Measurements from ENCODE around the gene TRAM2.

The TRAM2 gene

DNA sequence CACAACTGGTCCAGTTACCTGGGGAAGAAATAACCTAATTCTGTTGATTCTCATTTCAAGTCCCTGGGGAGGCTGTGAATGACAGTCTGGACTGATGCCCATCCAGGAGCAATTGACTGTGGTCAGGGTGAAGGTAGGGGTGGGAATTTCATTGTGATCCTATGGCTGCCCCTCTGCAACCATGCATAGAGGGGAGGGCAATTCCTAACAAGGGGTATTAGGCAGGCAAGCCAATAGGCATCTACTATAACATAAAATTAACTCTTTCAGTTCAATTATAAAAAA, 44.0 kb upstream of the TRAM2 start:
- H2AFZ ChIP-seq (ENCODE audit: low read depth, low read length, severe bottlenecking) = no peak overlapping the region

GRCh38 chr6:52620055-52620905, 43.4 kb upstream of the TRAM2 start:
- Histone ChIP-seq H3F3A (ENCODE audit: insufficient read depth) (no peaks in the 10 kb centered on the region), H3K27ac (ENCODE audit: low read depth, low read length) (no peak overlapping the region), H2AFZ (ENCODE audit: low read depth, low read length, severe bottlenecking) (no peak overlapping the region), H3K36me3 (ENCODE audit: low read length) (no peaks in the 10 kb centered on the region), H3K9ac (ENCODE audit: low read length) (no peak overlapping the region), H3K9me3 (ENCODE audit: insufficient read depth, low read length) (no peaks in the 10 kb centered on the region), H4K20me1 (ENCODE audit: low read depth, low read length) (no peaks in the 10 kb centered on the region), H3K4me3 (ENCODE audit: insufficient read depth, low read length, poor library complexity, severe bottlenecking) (no peak overlapping the region), H3K27me3 (ENCODE audit: low read length) (no peaks in the 10 kb centered on the region), H3K4me2 (ENCODE audit: low read depth, low read length, poor library complexity, severe bottlenecking) (no peak overlapping the region), H3K79me2 (ENCODE audit: insufficient read depth, low read length) (no peaks in the 10 kb centered on the region), H3K9me2 (replicated peaks; ENCODE audit: insufficient read depth, low read length) (no peaks in the 10 kb centered on the region)
- TF ChIP-seq EZH2phosphoT487 (conservative IDR thresholded peaks at IDR 0.05; ENCODE audit: low read length) = no peak
- no peak for TF ChIP-seq CTCF (IDR thresholded peaks at IDR 0.05; ENCODE audit: insufficient read depth, low read length, poor library complexity, severe bottlenecking)

More for the DNA sequence above, 44.0 kb upstream of the TRAM2 start:
- no peak overlapping the region for H3K27ac ChIP-seq (ENCODE audit: low read depth, low read length)
- H3K79me2 ChIP-seq (ENCODE audit: insufficient read depth, low read length) = no peaks in the 10 kb centered on the region
- no peaks in the 10 kb centered on the region for H3F3A ChIP-seq (ENCODE audit: insufficient read depth)
- no peak overlapping the region for H3K4me3 ChIP-seq (ENCODE audit: insufficient read depth, low read length, poor library complexity, severe bottlenecking)
- no peak overlapping the region for H3K9ac ChIP-seq (ENCODE audit: low read length)
- H3K4me2 ChIP-seq (ENCODE audit: low read depth, low read length, poor library complexity, severe bottlenecking) = no peak overlapping the region
- H3K27me3 ChIP-seq (ENCODE audit: low read length) = no peaks in the 10 kb centered on the region
- H3K9me2 ChIP-seq (replicated peaks; ENCODE audit: insufficient read depth, low read length) = no peaks in the 10 kb centered on the region
- H4K20me1 ChIP-seq (ENCODE audit: low read depth, low read length) = no peaks in the 10 kb centered on the region
- H3K9me3 ChIP-seq (ENCODE audit: insufficient read depth, low read length) = no peaks in the 10 kb centered on the region
- no peaks in the 10 kb centered on the region for H3K36me3 ChIP-seq (ENCODE audit: low read length)
- TF ChIP-seq EZH2phosphoT487 (conservative IDR thresholded peaks at IDR 0.05; ENCODE audit: low read length) (no peak), CTCF (IDR thresholded peaks at IDR 0.05; ENCODE audit: insufficient read depth, low read length, poor library complexity, severe bottlenecking) (no peak)

DNA sequence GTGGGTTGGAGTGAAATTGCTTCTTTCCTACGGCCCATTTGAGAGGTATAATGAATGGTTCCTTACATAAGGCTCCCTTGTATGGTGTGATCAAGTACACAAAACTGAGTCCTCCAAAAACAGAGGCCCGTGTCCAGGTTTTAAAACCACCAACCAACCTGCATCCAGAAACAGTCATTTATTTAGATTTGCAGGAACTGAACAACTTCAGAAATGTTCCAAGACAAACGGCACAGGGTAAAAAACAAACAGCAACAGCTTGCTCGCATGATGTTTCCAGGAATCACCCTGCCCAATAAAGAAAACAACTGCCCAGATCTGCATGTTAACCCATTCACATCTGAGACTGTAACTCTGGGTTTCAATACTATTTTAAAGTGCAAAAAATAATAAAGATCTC, 40.2 kb upstream of the TRAM2 start:
- Histone ChIP-seq H3K9me2 (replicated peaks; ENCODE audit: insufficient read depth, low read length) (no peaks in the 10 kb centered on the region), H4K20me1 (ENCODE audit: low read depth, low read length) (no peaks in the 10 kb centered on the region), H3K4me2 (ENCODE audit: low read depth, low read length, poor library complexity, severe bottlenecking) (no peak overlapping the region), H3K79me2 (ENCODE audit: insufficient read depth, low read length) (no peaks in the 10 kb centered on the region), H3K36me3 (ENCODE audit: low read length) (no peaks in the 10 kb centered on the region), H3K27me3 (ENCODE audit: low read length) (no peaks in the 10 kb centered on the region), H3F3A (ENCODE audit: insufficient read depth) (no peaks in the 10 kb centered on the region), H3K9ac (ENCODE audit: low read length) (no peak overlapping the region), H3K27ac (ENCODE audit: low read depth, low read length) (no peak overlapping the region), H2AFZ (ENCODE audit: low read depth, low read length, severe bottlenecking) (no peak overlapping the region), H3K9me3 (ENCODE audit: insufficient read depth, low read length) (no peaks in the 10 kb centered on the region), H3K4me3 (ENCODE audit: insufficient read depth, low read length, poor library complexity, severe bottlenecking) (no peak overlapping the region)
- TF ChIP-seq EZH2phosphoT487 (conservative IDR thresholded peaks at IDR 0.05; ENCODE audit: low read length) (no peak), CTCF (IDR thresholded peaks at IDR 0.05; ENCODE audit: insufficient read depth, low read length, poor library complexity, severe bottlenecking) (no peak)
